Right lung (tissue), 10 donors: ENCODE measurements around the gene OR6J1. TPM values are rescaled to one million over a fixed set of nuclear protein-coding genes. Genes with fewer than 3 reads are reported as not detected.
"Not testable (repeated sequence)": the region's sequence is repeated elsewhere in the genome, so short reads cannot be mapped to it uniquely, and the experiment has no call there.

ENCODE experiments used
- DNase-seq, 2 donors: peaks; one replicate each; pipeline ENCODE4 v3.0.0-alpha.2; 2013
- long read RNA-seq, 8 donors: transcript quantifications; one replicate each; lab custom pipeline, GENCODE V29; 2026
- polyA plus RNA-seq, 5 donors: library from polyadenylated mRNA; unstranded; fragments of 120-200 nt; gene quantifications; one replicate each; pipeline versions ENCODE4 v1.2.1 to v1.2.3, GENCODE V29; 2013; ENCODE audit warnings: inconsistent platforms in 1 of 5, low replicate concordance in 1 of 5; ENCODE audit not compliant: insufficient read length in 5 of 5, insufficient read depth in 1 of 5

OR6J1 gene
- under 1 TPM; 0.18 to 0.39 (median 0.30) TPM for polyA plus RNA-seq
- long read RNA-seq, donor 1, result 0 reads
- long read RNA-seq, donor 2, result 0 reads
- long read RNA-seq, donor 3, result 0 reads
- long read RNA-seq, donor 4, result 0 reads
- long read RNA-seq, donor 5, result 0 reads
- long read RNA-seq, donor 6, result 0 reads
- long read RNA-seq, donor 7, result 0 reads
- long read RNA-seq, donor 8, result 0 reads

DNA sequence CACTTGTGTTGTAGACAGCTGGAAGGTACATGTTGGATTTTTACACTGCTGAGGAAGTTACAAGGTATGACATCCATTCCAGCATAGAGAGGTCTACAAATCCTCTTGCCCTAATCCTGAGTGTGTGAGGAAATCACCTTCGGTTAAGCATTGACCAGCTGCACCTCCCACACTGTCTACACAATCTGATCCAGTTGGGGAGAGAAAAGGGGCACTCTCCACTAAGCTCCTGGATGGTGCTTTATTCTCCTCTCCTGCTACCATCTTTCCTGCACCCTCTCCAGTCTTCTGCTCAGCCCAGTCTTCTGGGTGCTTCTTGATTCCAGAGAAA, at the start of gene OR6J1:
Gene OR6J1 (minus strand): TSS at position 48 of the 331 bp plus-strand sequence. CDS start 9,541 bp downstream, outside the sequence.
- DNase-seq, result no peak

DNA sequence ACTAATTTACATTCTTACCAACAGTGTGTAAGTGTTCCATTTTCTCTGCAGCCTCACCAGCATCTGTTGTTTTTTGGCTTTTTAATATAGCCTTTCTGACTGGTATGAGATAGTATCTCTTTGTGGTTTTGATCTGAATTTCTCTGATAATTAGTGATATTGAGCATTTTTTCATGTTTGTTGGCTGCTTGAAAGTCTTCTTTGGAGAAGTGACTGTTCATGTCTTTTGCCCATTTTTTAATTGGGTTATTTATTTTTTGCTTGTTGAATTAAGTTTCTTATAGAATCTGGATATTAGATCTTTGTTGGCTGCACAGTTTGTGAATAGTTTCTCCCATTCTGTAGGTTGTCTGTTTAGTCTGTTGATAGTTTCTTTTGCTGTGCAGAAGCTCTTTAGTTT, 48.0 kb upstream of the OR6J1 start:
- DNase-seq, result no peak

DNA sequence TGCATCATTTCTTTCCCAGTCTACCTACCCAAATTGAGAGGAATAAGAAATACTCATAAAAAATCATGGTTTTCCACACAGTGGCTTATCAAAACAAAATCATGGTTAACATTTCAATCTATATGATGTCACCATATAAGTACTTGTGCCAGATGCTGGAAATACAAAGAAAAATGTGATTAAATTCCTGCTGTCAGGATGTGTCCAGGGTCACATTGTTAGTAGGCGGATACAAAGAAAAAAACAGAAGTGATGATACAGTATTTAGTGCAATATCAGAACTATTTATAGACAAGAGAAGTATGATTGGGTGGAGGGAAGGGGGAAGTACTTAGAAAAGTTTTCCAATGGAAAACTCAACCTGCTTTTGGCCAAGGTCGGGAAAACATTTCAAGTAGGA, 47.0 kb upstream of the OR6J1 start:
- no peak for DNase-seq

DNA sequence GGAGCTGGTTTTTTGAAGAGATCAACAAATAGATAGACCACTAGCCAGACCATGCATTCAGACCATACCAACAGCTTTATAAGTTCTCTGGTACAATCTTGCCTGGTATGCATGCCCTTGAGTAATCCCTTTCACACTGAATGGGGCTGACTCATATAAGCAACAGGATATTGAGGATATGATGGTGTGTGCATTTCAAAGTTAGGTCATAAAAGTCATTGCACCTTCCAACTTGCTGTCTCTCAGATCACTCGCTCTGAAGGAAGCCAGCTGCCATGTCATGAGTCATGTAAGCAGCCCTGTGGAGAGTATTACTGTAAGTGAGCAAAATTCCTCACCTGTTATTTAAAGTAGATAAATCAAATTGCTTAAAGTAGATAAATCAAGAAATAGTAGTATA, 45.0 kb upstream of the OR6J1 start:
- DNase-seq, result no peak

DNA sequence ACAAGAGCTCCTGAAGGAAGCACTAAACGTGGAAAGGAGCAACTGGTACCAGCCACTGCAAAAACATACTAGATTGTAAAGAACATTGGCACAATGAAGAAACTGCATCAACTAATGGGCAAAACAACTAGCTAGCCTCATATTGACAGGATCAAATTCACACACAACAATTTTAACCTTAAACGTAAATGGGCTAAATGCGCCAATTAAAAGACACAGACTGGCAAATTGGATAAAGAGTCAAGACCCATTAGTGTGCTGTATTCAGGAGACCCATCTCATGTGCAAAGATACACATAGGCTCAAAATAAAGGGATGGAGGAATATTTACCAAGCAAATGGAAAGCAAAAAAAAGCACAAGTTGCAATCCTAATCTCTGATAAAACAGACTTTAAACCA, 43.8 kb upstream of the OR6J1 start:
- not testable (repeated sequence) for DNase-seq

DNA sequence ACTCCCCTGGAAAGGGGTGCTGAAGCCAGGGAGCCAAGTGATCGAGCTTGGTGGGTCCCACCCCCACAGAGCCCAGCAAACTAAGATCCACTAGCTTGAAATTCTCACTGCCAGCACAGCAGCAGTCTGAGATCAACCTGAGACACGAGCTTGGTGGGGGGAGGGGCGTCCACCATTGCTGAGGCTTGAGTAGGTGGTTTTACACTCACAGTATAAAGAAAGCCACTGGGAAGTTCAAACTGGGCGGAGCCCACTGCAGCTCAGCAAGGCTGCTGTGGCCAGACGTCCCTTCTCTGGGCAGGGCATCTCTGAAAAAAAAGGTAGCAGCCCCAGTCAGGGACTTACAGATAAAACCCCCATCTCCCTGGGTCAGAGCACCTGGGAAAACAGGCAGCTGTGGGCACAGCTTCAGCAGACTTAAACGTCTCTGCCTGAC, 42.0 kb upstream of the OR6J1 start:
- DNase-seq, result not testable (repeated sequence)

DNA sequence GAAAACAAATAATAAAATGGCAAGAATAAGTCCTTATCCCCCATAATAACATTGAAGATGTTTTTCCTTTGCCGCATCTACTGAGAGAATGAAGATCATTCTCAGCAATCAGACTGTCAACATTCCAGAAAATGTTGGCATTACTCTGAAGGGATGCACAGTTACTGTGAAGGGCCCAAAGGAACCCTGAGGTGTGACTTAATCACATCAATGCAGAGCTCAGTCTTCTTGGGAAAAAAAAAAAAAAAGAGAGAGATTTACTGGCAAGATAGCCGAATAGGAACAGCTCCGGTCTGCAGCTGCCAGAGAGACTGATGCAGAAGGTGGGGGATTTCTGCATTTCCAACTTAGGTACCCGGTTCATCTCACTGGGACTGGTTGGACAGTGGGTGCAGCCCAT, 41.3 kb upstream of the OR6J1 start:
- no peak for DNase-seq

DNA sequence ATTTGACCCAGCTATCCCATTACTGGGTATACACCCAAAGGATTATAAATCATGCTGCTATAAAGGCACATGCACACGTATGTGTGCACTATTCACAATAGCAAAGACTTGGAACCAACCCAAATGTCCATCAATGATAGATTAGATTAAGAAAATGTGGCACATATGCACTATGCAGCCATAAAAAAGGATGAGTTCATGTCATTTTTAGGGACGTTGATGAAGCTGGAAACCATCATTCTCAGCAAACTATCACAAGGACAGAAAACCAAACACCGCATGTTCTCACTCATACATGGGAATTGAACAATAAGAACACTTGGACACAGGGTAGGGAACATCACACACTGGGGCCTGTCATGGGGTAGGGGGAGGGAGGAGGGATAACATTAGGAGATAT, 39.3 kb upstream of the OR6J1 start:
- not testable (repeated sequence) for DNase-seq

DNA sequence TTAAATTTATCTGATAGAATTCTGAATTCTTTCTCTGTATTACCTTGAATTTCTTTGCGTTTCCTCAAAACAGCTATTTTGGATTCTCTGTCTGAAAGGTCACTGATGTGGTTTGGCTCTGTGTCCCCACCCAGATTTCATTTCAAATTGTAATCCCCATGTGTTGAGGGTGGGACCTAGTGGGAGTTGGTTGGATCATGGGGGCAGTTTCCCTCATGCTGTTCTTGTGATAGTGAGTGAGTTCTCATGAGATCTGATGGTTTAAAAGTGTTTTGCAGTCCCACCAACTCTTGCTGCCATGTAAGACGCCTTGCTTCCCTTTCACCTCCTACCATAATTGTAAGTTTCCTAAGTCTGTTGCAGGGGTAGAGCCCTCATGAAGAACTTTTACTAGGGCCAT, 34.1 kb upstream of the OR6J1 start:
- no peak for DNase-seq

DNA sequence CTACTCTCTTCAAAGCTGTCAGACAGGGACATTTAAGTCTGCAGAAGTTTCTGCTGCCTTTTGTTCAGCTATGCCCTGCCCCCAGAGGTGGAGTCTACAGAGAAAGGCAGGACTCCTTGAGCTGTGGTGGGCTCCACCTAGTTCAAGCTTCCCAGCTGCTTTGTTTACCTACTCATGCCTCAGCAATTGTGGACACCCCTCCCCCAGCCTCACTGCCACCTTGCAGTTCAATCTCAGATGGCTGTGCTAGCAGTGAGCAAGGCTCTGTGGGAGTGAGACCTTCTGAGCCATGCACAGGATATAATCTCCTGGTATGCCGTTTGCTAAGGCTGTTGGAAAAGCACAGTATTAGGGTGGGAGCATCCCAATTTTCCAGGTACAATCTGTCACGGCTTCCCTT, 33.4 kb upstream of the OR6J1 start:
- not testable (repeated sequence) for DNase-seq

DNA sequence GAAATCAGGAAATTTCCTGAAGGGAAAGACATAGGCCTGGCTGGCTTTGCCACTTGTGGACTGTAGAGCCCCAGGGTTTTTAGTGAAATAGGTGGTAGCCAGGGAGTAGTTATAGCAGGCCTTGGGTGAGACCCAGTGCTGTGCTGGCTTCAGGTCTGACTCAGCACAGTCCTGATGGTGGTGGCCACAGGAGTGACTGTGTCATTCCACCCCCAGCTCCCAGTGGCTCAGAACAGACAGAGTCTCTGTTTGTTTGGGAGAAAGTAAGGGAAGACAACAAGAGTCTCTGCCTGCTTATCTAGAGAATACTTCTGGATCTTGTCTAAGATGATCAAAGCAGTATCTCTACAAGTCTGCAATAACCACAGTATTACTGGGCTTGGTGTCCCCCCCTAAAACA, 27.5 kb upstream of the OR6J1 start:
- no peak for DNase-seq

DNA sequence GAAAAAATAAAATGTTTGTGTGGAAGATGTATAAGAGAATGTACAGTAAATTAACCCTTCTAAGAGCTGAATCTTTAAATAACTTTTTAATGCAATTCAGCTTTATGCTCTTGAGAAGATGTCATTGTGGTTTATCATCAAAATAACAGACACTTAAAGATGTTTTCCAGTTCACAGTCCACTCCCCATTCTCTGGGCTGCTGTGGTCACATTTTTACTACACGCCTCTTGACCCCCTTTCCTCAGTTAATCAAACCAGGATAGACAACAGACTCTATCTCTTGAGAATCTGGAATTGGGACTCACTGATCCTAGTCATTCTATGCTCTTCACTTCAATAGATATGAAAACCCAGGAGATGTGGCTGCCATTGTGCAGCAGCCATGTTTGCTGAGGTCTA, 24.7 kb upstream of the OR6J1 start:
- no peak for DNase-seq

DNA sequence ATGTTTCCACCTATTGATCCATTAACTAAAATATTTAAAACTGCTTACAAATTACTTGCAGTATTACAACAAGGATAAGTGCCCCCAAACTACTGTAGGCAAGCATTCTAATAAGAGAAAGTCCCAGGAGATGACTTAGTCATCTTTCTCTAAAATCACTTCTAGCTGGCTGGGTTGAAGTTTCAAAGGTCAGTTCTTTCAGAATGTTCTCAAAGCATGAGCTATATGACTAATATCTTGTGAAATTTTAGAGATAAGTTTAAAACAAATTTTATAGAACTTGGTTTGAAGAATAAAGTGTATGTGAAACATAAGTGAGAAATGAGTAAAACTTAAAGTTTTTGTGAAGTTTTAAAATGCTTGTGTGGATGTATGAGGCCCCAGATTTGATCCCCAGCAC, 24.3 kb upstream of the OR6J1 start:
- DNase-seq, result no peak

DNA sequence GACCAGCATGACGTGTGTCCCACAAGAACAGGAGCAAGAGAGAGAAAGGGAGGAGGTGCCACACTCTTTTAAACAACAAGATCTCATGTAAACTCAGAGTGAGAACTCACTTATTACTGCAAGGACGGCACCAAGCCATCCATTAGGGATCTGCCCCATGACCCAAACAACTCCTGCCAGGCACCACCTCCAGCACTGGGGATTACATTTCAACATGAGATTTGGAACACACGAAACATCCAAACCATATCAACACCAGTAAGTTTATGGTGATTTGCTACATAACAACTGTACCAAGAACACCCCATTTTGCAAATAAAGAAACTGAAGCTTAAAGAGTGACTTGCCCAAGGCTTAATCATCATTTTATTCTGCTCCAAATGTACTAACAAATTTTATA, 23.7 kb upstream of the OR6J1 start:
- no peak for DNase-seq

DNA sequence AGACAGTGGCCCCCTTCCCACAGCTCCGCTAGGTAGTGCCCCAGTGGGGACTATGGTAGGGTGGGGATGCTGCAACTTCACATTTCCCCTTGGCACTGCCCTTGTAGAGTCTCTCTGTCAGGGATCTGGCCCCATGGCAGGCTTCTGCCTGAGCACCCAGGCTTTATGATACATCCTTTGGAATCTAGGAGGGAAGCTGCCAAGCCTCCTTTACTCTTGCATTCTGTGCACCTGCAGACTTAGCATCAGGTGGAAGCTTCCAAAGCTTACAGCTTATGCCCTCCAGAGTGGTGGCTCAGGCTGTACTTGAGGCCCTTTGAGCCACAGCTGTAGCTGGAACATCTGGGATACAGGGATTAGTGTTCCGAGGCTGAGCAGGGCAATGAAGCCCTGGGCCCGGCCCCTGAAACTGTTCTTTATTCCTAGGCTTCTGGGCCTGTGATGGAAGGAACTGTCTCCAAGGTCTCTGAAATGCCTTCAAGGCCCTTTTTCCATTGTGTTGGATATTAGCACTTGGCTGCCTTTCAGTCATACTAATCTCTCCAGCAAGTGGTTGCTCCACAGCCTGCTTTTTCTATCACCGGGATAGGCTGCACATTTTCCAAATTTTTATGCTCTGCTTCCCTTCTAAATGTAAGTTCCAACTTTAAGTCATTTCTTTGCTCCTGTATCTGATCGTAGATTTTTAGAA, 22.2 kb upstream of the OR6J1 start:
- no peak for DNase-seq

DNA sequence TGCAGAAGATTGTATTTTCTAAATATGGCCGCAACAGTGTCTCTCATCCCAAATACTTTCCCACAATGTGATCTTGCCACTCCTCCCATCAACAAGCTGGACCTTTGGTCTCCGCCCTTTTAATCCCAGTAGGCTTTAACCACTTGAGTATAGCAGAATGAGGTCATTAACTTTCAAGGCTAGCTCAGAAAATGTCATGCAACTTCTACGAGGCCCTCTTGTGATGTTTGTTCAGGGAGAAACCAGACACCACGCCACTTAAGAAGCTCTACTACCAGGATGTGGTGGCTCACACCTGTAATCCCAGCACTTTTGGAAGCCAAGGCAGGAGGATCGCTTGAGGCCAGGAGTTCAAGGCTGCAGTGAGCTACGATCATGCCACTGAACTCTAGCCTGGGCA, 20.1 kb upstream of the OR6J1 start:
- DNase-seq, result no peak

DNA sequence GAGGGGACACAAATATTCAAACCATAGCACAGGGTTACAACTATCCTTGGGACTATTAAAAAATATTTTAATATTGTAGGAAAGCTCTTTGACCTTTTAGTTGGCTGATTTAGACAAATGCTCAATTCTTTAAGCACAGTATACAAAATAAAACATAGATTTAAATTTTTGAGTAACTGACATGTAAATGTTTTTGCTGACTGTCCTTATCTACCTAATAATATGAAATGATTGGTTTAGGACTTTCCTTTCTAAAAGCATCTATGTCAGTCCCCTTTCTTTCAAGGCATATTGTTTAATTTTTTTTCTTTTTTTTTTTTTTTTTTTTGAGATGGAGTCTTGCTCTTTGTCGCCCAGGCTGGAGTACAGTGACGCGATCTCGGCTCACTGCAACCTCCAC, 16.5 kb upstream of the OR6J1 start:
- no peak for DNase-seq

DNA sequence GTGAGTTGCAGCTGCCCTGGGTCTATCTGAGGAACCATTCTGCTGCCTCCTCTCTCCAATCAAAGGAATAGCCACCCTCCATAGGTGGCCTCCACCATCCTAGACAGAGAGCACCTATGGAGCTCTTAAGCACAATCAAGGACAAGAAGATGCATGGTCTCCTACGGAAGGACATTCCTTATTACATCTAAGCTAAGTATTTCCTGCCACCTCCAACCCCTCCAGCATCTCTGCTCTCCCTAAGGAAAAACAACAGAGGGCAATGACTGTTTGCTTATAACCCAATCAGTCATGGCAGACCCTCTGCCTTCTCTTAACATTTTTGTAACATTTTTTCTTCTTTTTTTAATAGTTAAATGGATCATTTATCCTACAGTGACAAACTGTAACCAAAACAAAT, 14.8 kb upstream of the OR6J1 start:
- no peak for DNase-seq

DNA sequence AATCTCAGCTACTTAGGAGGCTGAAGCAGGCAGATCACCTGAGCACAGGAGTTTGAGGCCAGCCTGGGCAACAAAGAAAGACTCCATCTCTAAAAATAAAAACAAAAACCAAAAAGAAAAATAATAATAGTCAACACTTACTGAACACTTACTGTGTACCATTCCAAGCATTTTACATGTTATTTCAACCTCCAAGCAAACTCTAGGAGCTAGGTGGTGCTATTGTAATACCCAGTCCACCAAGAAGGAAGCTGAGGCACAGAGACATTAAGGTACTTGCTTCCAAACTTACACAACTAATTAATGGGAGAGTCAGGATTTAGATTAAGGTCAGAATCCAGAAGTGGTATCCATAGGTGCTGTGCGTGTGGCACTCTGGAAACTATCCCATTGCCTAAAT, 13.7 kb upstream of the OR6J1 start:
- no peak for DNase-seq

DNA sequence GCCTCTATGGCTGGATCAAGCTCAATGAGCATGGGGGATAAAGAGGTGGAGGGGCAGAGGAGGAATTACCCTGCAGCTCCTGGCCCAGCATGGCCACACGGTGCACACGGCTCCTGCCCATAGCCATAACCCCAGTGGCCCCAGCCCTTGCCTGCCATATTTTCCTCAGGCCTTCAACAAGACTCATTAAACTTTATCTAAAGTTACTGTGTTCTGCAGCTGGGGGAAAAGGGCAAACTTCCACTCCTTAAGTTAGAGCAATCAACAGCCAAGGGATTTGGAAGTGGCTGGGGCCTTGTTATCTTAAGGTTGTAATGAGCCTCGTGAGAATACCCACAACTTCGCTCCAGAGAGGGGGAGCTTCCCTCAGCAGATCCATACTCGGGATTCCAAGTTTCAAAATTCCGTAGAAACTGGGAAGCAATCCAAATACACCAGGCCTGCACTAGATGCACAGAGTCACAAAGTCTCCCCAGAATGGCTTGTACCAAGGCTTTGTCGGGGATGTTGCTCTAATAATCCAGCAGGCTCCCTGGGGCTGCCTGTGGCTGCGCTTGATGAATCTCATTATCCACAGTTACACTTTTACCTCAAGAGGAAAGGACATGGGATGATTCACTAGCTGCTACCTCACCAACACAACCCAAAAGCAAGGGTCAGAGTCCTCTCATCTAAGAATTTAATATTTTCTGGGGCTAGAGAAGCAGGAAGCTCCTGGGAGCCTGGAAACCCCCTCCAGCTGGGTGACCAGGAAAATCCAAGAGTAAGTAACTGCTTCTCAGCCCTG, 13.0 kb upstream of the OR6J1 start:
- no peak for DNase-seq

DNA sequence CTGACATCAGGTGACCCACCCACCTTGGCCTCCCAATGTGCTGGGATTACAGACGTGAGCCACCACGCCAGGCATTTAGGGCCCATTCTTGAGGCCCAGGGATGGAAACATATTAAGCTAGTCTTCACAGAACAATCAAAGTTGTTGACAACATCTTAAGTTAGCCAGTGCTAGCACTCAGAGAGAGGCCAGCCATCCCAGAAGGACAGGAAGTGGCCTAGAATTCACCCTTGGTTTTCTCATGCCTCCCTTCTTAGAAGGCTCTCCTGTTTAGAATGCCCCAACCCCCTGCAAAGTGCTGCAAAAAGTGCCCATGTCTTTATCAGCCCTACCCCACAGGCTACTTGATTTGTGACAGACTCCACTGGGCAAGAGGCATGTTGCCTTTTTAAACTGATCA, 12.1 kb upstream of the OR6J1 start:
- no peak for DNase-seq

DNA sequence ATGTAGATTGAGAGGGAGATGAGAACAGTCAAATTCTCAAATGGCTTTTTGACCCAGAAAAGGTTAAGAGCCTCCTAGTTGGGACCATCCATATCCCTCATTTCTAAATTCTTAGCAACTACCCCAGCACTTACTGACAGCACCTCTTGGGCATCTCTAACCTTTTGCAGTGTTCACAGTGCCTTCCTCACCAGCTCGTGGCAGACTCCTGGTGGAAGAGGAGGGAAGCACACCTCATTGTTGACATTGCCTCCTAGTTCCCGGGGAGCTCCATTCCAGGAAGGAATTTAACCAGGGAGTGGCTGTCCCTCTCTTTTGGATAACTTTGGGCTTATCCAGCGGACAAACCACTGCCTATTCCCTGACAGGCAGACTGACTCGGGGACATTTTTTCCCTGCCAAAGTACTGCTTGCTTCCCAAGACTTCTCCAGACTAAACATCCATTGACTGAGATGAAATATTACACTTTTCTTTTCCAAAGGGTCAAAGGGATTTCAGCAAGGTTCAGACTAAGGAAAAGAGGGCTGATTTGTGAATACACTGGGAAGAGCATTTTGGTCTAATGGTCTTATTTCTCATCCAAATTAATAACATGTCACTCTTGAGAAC, 9.0 kb upstream of the OR6J1 start:
- DNase-seq, result peak in 1 of 2 donors; percentile 28

DNA sequence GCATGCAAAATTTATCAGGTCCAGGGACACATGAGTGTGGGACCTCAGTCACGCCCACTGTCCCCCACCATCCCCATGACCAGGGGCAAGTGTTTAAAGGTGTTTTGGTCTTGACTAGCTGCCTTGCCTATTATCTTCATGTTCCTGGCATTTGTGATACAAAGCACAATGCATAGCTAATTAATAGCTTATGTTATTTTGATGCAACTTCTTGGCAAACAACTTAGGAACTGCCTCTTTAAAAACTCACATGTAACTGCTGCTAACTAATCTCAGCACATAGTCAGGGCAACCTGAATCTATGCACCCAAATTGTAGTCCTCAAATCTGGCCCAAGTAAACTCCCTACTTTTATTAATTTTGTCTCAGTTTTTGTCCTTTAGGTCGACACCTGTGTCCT, 7.4 kb upstream of the OR6J1 start:
- no peak for DNase-seq
